ENCODE results near the gene FN3K.

- no peak for TF ChIP-seq CTCF (IDR thresholded peaks at IDR 0.05; ENCODE audit: low read depth, low read length, poor library complexity, severe bottlenecking)
- no peak for TF ChIP-seq EZH2phosphoT487 (IDR thresholded peaks at IDR 0.05; ENCODE audit: borderline replicate concordance, low read length)
Measured at GRCh38 chr17:82694647-82695046, 40.8 kb upstream of the FN3K start.
